Osteocyte (in vitro differentiated cells): ENCODE results near the gene SLFN14. TPM values are rescaled to one million over a fixed set of nuclear protein-coding genes. Genes with fewer than 3 reads are reported as not detected.
"Not testable (repeated sequence)": the region's sequence is repeated elsewhere in the genome, so short reads cannot be mapped to it uniquely, and the experiment has no call there.

Experiments
- DNase-seq: peaks from one replicate; pipeline ENCODE4 v3.0.0; 2021; ENCODE audit warnings: mixed read lengths; ENCODE audit not compliant: unreplicated experiment; ENCODE audit errors: extremely low spot score
- H3K27ac Mint-ChIP-seq: one replicate; pipeline ENCODE4 v1.8.0; 2021; ENCODE audit warnings: mild to moderate bottlenecking, mixed read lengths; ENCODE audit not compliant: unreplicated experiment
- H3K27me3 Mint-ChIP-seq: one replicate; pipeline ENCODE4 v1.8.0; 2021; ENCODE audit warnings: mixed read lengths; ENCODE audit not compliant: unreplicated experiment
- H3K36me3 Mint-ChIP-seq: one replicate; pipeline ENCODE4 v1.8.0; 2021; ENCODE audit warnings: mixed read lengths; ENCODE audit not compliant: unreplicated experiment
- H3K4me1 Mint-ChIP-seq: one replicate; pipeline ENCODE4 v1.8.0; 2021; ENCODE audit warnings: mixed read lengths; ENCODE audit not compliant: unreplicated experiment
- H3K4me3 Mint-ChIP-seq: one replicate; pipeline ENCODE4 v1.8.0; 2021; ENCODE audit warnings: mild to moderate bottlenecking, moderate library complexity, mixed read lengths; ENCODE audit not compliant: unreplicated experiment
- H3K9me3 Mint-ChIP-seq: one replicate; pipeline ENCODE4 v1.8.0; 2021; ENCODE audit warnings: mixed read lengths; ENCODE audit not compliant: unreplicated experiment
- CTCF ChIP-seq: fragments of 200-600 bp; sonication (generic); IDR thresholded peaks from 2 replicates; pipeline ENCODE4 v1.5.0; 2021; ENCODE audit warnings: antibody characterized with exemption, mild to moderate bottlenecking, moderate library complexity
- total RNA-seq: library from RNA; stranded (reverse); gene quantifications from 2 replicates; pipeline ENCODE4 v1.2.1, GENCODE V29; 2021

Gene SLFN14
- total RNA-seq, 1 donor from 2014 or later, result not detected

GRCh38 chr17:35566968-35567367 lies 6.3 kb upstream of the SLFN14 start:
- peaks cover 26% of the 10 kb centered on the region for H3K4me1 Mint-ChIP-seq
- H3K9me3 Mint-ChIP-seq, result no peaks in the 10 kb centered on the region
- peak overlapping the region; percentile 92 for H3K4me3 Mint-ChIP-seq
- peak overlapping the region; percentile 60 for H3K27ac Mint-ChIP-seq
- TF ChIP-seq CTCF, result no peak
- DNase-seq, result no peak
- peaks cover 1% of the 10 kb centered on the region for H3K36me3 Mint-ChIP-seq
- peaks cover 25% of the 10 kb centered on the region for H3K27me3 Mint-ChIP-seq

GRCh38 chr17:35563181-35563580 lies 2.6 kb upstream of the SLFN14 start:
- not testable (repeated sequence) for H3K4me1 Mint-ChIP-seq, H3K9me3 Mint-ChIP-seq, DNase-seq, H3K27ac Mint-ChIP-seq, H3K36me3 Mint-ChIP-seq, H3K4me3 Mint-ChIP-seq
- H3K27me3 Mint-ChIP-seq, result peaks cover 48% of the 10 kb centered on the region

GRCh38 chr17:35559495-35560210 lies 966 bp downstream of the SLFN14 start:
- Mint-ChIP-seq H3K9me3 (no peaks in the 10 kb centered on the region), H3K4me3 (no peak overlapping the region), H3K36me3 (no peaks in the 10 kb centered on the region), H3K4me1 (no peaks in the 10 kb centered on the region), H3K27ac (no peak overlapping the region), H3K27me3 (peaks cover 57% of the 10 kb centered on the region)
- DNase-seq, result no peak
- TF ChIP-seq CTCF, result no peak

GRCh38 chr17:35557353-35557752 lies 3.3 kb downstream of the SLFN14 start:
- Mint-ChIP-seq H3K27me3 (peaks cover 65% of the 10 kb centered on the region), H3K36me3 (no peaks in the 10 kb centered on the region), H3K4me1 (no peaks in the 10 kb centered on the region), H3K9me3 (no peaks in the 10 kb centered on the region), H3K4me3 (no peak overlapping the region), H3K27ac (no peak overlapping the region)
- no peak for DNase-seq
- no peak for TF ChIP-seq CTCF

GRCh38 chr17:35555691-35556090 lies 4.9 kb downstream of the SLFN14 start:
- no peaks in the 10 kb centered on the region for H3K4me1 Mint-ChIP-seq
- peaks cover 75% of the 10 kb centered on the region for H3K27me3 Mint-ChIP-seq
- no peak overlapping the region for H3K4me3 Mint-ChIP-seq
- no peak for DNase-seq
- H3K9me3 Mint-ChIP-seq, result no peaks in the 10 kb centered on the region
- TF ChIP-seq CTCF, result peak; percentile 21
- no peaks in the 10 kb centered on the region for H3K36me3 Mint-ChIP-seq
- H3K27ac Mint-ChIP-seq, result no peak overlapping the region
